K562 (cell line): ENCODE results near the gene VASH1. TPM values are rescaled to one million over a fixed set of nuclear protein-coding genes. Genes with fewer than 3 reads are reported as not detected.

Experiments used
- ATAC-seq: fragments of 200-7000 bp; cut with Tn5 transposase; 3 replicates; pipeline ENCODE4 v1.9.1; 2020; ENCODE audit warnings: moderate library complexity
- BruUV-seq: library from RNA; stranded (reverse); fragments of 400-500 nt; replicated peaks from 2 replicates; lab custom pipeline; 2021; lab: Mats Ljungman, UMichigan
- CTCF ChIA-PET: fragments of 300-600 bp; formaldehyde crosslinking; extraction: SDS; loops from one replicate; lab custom pipeline; 2021; ENCODE audit warnings: low intra/inter-chr PET ratio; lab: Yijun Ruan, JAX
- POLR2A ChIA-PET: fragments of 300-600, 350-650 bp; sonication (Branson Sonifier 250); formaldehyde crosslinking; extraction: SDS; loops from one replicate; lab custom pipeline; 2021; ENCODE audit warnings: antibody characterized with exemption, inconsistent platforms; lab: Yijun Ruan, JAX
- DNase-seq, 4 experiments: peaks; one replicate each; pipeline versions ENCODE4 v3.0.0 to v3.0.0-alpha.2; 2011 to 2018; ENCODE audit warnings: low spot score in 3 of 4, mixed read lengths in 3 of 4; ENCODE audit errors: extremely low read depth in 1 of 4
- FAIRE-seq: peaks from 2 replicates; lab custom pipeline; 2011; peaks lifted over from hg19 to GRCh38; lab: Jason Lieb, UNC
- H2AFZ ChIP-seq: 2 replicates; pipeline ENCODE4 v1.6.0; 2011; ENCODE audit warnings: low read depth, low read length, control low read depth, inconsistent platforms
- H3K27ac ChIP-seq: fragments of 200-600 bp; 3 replicates; pipeline ENCODE4 v1.8.0; 2011; ENCODE audit warnings: low read depth, mild to moderate bottlenecking, control low read depth, inconsistent platforms, low read length, moderate library complexity, mixed read lengths; ENCODE audit errors: extremely low read depth
- H3K27me3 ChIP-seq, 2 experiments: fragments of 300-600 bp in 1 of 2; 2 replicates in 1 of 2; 3 replicates in 1 of 2; pipeline versions ENCODE4 v1.6.0 to v1.8.0; 2011; ENCODE audit warnings: inconsistent platforms in 2 of 2, low read length in 2 of 2, mild to moderate bottlenecking in 1 of 2, mixed read lengths in 1 of 2, moderate library complexity in 1 of 2; ENCODE audit not compliant: control insufficient read depth in 2 of 2, insufficient read depth in 2 of 2
- H3K36me3 ChIP-seq: fragments of 300-600 bp; 3 replicates; pipeline ENCODE4 v1.8.0; 2011; ENCODE audit warnings: mild to moderate bottlenecking, low read length, inconsistent platforms; ENCODE audit not compliant: control insufficient read depth, insufficient read depth
- H3K4me1 ChIP-seq, 2 experiments: fragments of 200-600 bp in 1 of 2; replicated peaks in 1 of 2; 2 replicates in 1 of 2; 3 replicates in 1 of 2; pipeline versions ENCODE4 v1.5.1 to v1.8.0; 2011; ENCODE audit warnings: inconsistent platforms in 2 of 2, low read length in 2 of 2, mild to moderate bottlenecking in 1 of 2, mixed read lengths in 1 of 2, moderate library complexity in 1 of 2; ENCODE audit not compliant: control insufficient read depth in 2 of 2, insufficient read depth in 2 of 2
- H3K4me2 ChIP-seq: 2 replicates; pipeline ENCODE4 v1.6.1; 2011; ENCODE audit warnings: low read length, control low read depth, inconsistent platforms, mixed read lengths; ENCODE audit not compliant: insufficient read depth
- H3K4me3 ChIP-seq: fragments of 200-600 bp; sonication (generic), shearing (Covaris generic); 2 replicates; pipeline ENCODE4 v1.5.1; 2016; ENCODE audit warnings: control low read depth, inconsistent platforms
- H3K79me2 ChIP-seq: fragments of 200-600 bp; 3 replicates; pipeline ENCODE4 v1.8.0; 2011; ENCODE audit warnings: low read length, inconsistent platforms; ENCODE audit not compliant: control insufficient read depth, insufficient read depth
- H3K9ac ChIP-seq, 2 experiments: 2 replicates each; pipeline versions ENCODE4 v1.6.0 to v1.6.1; 2011; ENCODE audit warnings: low read depth in 2 of 2, low read length in 2 of 2, control low read depth in 1 of 2, inconsistent platforms in 1 of 2, mild to moderate bottlenecking in 1 of 2, mixed read lengths in 1 of 2; ENCODE audit not compliant: insufficient read depth in 1 of 2
- H3K9me1 ChIP-seq: one replicate; pipeline ENCODE4 v1.6.0; 2011; ENCODE audit warnings: inconsistent platforms, mild to moderate bottlenecking, low read length, moderate library complexity; ENCODE audit not compliant: control insufficient read depth, insufficient read depth
- H3K9me3 ChIP-seq: replicated peaks from 2 replicates; pipeline ENCODE4 v1.5.1; 2011; ENCODE audit warnings: low read depth, low read length, inconsistent platforms; ENCODE audit not compliant: control insufficient read depth, insufficient read depth
- H4K20me1 ChIP-seq: replicated peaks from 2 replicates; pipeline ENCODE4 v1.6.1; 2011; ENCODE audit warnings: low read length, inconsistent platforms, mixed read lengths; ENCODE audit not compliant: control insufficient read depth, insufficient read depth
- HLTF ChIP-seq: fragments of 450-650 bp; IDR thresholded peaks from 2 replicates; pipeline ENCODE4 v1.6.1; 2016
- IFI16 ChIP-seq: fragments of 250-450 bp; sonication (Bioruptor Pico); IDR thresholded peaks from 2 replicates; pipeline ENCODE4 v2.1.2; 2022; ENCODE audit warnings: mild to moderate bottlenecking, inconsistent platforms
- NR2F6 ChIP-seq: fragments of 450-650 bp; formaldehyde crosslinking; IDR thresholded peaks from 2 replicates; pipeline ENCODE4 v1.4.0; 2020; ENCODE audit warnings: mild to moderate bottlenecking
- PHF21A ChIP-seq: fragments of 450-650 bp; IDR thresholded peaks from 2 replicates; pipeline ENCODE4 v1.6.1; 2017; ENCODE audit warnings: low read depth, borderline replicate concordance
- PRMT5 ChIP-seq: sonication (generic); formaldehyde crosslinking; IDR thresholded peaks from 2 replicates; pipeline ENCODE4 v1.5.0; 2020; ENCODE audit warnings: missing genetic modification reagents
- RCOR1 ChIP-seq, 2 experiments: IDR thresholded peaks; 2 replicates each; pipeline ENCODE4 v1.6.1; 2012; ENCODE audit warnings: low read depth in 2 of 2, low read length in 2 of 2, borderline replicate concordance in 1 of 2, improper control_type of control experiment in 1 of 2
- SRF ChIP-seq, 2 experiments: fragments of 250-450, 450-650 bp in 1 of 2; sonication (Bioruptor Pico) in 1 of 2; sonication (generic) in 1 of 2; formaldehyde crosslinking; IDR thresholded peaks; 2 replicates each; pipeline versions ENCODE4 v1.5.0 to v1.5.1; 2020 to 2022; ENCODE audit warnings: mild to moderate bottlenecking in 1 of 2, missing genetic modification reagents in 1 of 2
- ZNF124 ChIP-seq: sonication (generic); formaldehyde crosslinking; IDR thresholded peaks from 2 replicates; pipeline ENCODE4 v1.8.1; 2022; ENCODE audit warnings: missing genetic modification reagents
- ZNF146 ChIP-seq: IDR thresholded peaks from one replicate; pipeline ENCODE4 v1.6.1; 2018; ENCODE audit warnings: missing compliant biosample characterization; ENCODE audit not compliant: unreplicated experiment
- ZNF311 ChIP-seq: fragments of 250-450 bp; sonication (Bioruptor Pico); IDR thresholded peaks from 2 replicates; pipeline ENCODE4 v1.4.0; 2020; ENCODE audit warnings: mild to moderate bottlenecking, moderate library complexity
- ZNF561 ChIP-seq: fragments of 450-650 bp; formaldehyde crosslinking; conservative IDR thresholded peaks from 2 replicates; pipeline ENCODE4 v1.4.0; 2020; ENCODE audit warnings: mild to moderate bottlenecking, moderate library complexity
- WGBS: fragments of 100-300 bp; shearing (Covaris generic); methylation state at CpG from one replicate; pipeline ENCODE4 v1.1.6; 2016; ENCODE audit warnings: low coverage, mixed read lengths; ENCODE audit not compliant: insufficient coverage; ENCODE audit errors: missing lambda C conversion rate; 5-methylcytosine and 5-hydroxymethylcytosine counted together
- in situ Hi-C: fragments of 300-500 bp; cut with MboI; formaldehyde crosslinking; loops from 4 replicates; pipeline ENCODE4 v1.15.0; 2018; ENCODE audit warnings: inconsistent platforms, mixed read lengths
- intact Hi-C: fragments of 100-400 bp; cut with micrococcal nuclease; formaldehyde crosslinking; loops from 2 replicates; pipeline ENCODE4 v1.14.2; 2022
- polyA plus RNA-seq, 8 experiments: library from polyadenylated mRNA; depleted of rRNA in 4 of 8; stranded (reverse) in 5 of 8; unstranded in 3 of 8; fragments of >200 nt; fragmentation: Nextera tagmentation in 2 of 8; fragmentation: Illumina TruSeq in 1 of 8; extraction: Ambion mirVana in 2 of 8; extraction: Trizol in 1 of 8; gene quantifications; 2 replicates each; pipeline versions ENCODE4 v1.2.1 to v1.2.3, GENCODE V29; 2011 to 2014; ENCODE audit warnings: inconsistent platforms in 1 of 8, missing spikeins in 1 of 8
- total RNA-seq, 7 experiments: library from RNA; depleted of rRNA in 6 of 7; stranded (reverse); fragments of >200 nt in 6 of 7; fragmentation: Illumina TruSeq in 2 of 7; extraction: Trizol in 2 of 7; gene quantifications; 2 replicates each; pipeline versions ENCODE4 v1.2.1 to v1.2.3, GENCODE V29; 2011 to 2021; ENCODE audit warnings: low replicate concordance in 1 of 7
- TF ChIP-seq, protein P1 (sequence below): sonication (generic); formaldehyde crosslinking; IDR thresholded peaks from 2 replicates; pipeline ENCODE4 v1.8.1; 2023; ENCODE audit warnings: mild to moderate bottlenecking, missing genetic modification reagents
- TF ChIP-seq, protein P2 (sequence below), 2 experiments: fragments of 450-650 bp; IDR thresholded peaks; 2 replicates each; pipeline ENCODE4 v1.6.1; 2016

The VASH1 gene
- total and polyA plus RNA-seq, 9 of the 15 experiments (the other 6 are each of a cell fraction or from before 2014, with no cell fraction given): 0.01 to 0.43 (median 0.13) TPM; not detected in 1

DNA sequence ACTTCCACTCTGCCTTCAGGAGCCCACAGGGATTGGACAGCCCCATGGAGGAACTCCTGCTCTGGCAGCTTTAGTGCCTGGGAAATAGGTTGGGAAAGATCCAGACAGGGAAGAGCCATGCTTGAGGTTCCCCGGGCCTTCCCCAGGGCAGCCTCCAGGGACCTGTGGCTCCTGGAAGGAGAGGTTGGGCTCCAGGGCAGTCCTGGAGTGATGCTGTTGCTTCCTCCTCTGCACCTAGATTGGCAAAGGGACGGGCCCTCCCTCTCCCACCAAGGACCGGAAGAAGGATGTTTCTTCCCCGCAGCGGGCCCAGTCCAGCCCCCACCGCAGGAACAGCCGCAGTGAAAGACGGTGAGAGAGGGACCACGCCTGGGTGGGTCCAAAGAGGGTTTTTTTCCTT, 16.5 kb downstream of the VASH1 start (continued):
- TF ChIP-seq ZNF124 (CRISPR knock-in tag) (no peak), SRF (CRISPR knock-in tag; IDR thresholded peaks at IDR 0.05) (no peak), HLTF (no peak)
- TF ChIP-seq, protein P1, sequence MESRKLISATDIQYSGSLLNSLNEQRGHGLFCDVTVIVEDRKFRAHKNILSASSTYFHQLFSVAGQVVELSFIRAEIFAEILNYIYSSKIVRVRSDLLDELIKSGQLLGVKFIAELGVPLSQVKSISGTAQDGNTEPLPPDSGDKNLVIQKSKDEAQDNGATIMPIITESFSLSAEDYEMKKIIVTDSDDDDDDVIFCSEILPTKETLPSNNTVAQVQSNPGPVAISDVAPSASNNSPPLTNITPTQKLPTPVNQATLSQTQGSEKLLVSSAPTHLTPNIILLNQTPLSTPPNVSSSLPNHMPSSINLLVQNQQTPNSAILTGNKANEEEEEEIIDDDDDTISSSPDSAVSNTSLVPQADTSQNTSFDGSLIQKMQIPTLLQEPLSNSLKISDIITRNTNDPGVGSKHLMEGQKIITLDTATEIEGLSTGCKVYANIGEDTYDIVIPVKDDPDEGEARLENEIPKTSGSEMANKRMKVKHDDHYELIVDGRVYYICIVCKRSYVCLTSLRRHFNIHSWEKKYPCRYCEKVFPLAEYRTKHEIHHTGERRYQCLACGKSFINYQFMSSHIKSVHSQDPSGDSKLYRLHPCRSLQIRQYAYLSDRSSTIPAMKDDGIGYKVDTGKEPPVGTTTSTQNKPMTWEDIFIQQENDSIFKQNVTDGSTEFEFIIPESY: no peak
- TF ChIP-seq, protein P2, sequence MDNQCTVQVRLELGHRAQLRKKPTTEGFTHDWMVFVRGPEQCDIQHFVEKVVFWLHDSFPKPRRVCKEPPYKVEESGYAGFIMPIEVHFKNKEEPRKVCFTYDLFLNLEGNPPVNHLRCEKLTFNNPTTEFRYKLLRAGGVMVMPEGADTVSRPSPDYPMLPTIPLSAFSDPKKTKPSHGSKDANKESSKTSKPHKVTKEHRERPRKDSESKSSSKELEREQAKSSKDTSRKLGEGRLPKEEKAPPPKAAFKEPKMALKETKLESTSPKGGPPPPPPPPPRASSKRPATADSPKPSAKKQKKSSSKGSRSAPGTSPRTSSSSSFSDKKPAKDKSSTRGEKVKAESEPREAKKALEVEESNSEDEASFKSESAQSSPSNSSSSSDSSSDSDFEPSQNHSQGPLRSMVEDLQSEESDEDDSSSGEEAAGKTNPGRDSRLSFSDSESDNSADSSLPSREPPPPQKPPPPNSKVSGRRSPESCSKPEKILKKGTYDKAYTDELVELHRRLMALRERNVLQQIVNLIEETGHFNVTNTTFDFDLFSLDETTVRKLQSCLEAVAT (IDR thresholded peaks at IDR 0.05): no peak

DNA sequence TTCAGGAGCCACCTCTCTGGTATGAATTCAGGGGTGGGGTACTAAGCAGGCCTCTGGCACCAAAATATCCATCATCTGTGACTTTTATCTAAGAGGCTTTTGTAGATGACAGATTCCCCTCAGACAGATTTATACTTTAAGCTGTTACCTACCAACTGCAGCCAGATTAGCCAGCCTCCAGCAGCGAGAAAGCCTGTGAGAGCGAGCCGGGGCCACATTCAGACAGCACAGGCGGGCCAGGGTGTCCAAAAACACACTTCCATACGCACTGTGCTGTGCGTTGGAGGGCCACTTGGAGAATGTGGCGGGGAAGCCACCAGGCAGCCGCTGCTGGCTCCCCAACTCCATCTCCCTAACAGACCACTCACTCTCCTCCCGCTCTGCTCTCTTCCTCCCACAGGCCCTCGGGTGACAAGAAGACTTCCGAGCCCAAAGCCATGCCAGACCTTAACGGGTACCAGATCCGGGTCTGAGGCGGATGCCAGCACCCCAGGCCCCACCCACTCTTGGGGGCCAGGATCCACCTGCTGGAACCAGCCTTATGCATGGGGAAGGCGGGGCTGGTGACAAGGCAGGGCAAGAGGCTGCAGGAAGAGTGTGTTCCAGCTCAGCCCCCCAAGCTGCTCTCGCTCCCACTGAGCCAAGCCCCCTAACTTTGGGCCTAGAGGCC, 17.4 kb downstream of the VASH1 start:
- no peak for ATAC-seq
- 67% methylated on average over 9 of the region's 16 CpGs for WGBS
- H4K20me1 ChIP-seq: no peaks in the 10 kb centered on the region
- no peak overlapping the region for H2AFZ ChIP-seq
- H3K9me3 ChIP-seq: no peaks in the 10 kb centered on the region
- no peaks in the 10 kb centered on the region for H3K27me3 ChIP-seq
- no peak overlapping the region for H3K4me3 ChIP-seq
- no peaks in the 10 kb centered on the region for H3K79me2 ChIP-seq
- H3K9me1 ChIP-seq: peaks cover 4% of the 10 kb centered on the region
- no peak for DNase-seq
- intact Hi-C loops: no loop called here
- FAIRE-seq: no peak
- POLR2A ChIA-PET: no interaction called here
- no peak overlapping the region for H3K27ac ChIP-seq
- BruUV-seq: no TSS peak
- in situ Hi-C loops: no loop called here
- H3K4me2 ChIP-seq: no peak overlapping the region
- peaks cover 5% of the 10 kb centered on the region; the same call in 2 of the 3 replicates for H3K36me3 ChIP-seq
- TF ChIP-seq ZNF561: no peak
- TF ChIP-seq IFI16 (CRISPR knock-in tag): no peak
- TF ChIP-seq PHF21A: no peak
- TF ChIP-seq NR2F6 (CRISPR knock-in tag): no peak
- no peak for TF ChIP-seq PRMT5 (CRISPR knock-in tag)
- no peak for TF ChIP-seq RCOR1 (IDR thresholded peaks at IDR 0.05; ENCODE audit: borderline replicate concordance in 1 of 2, low read depth in 2 of 2, low read length in 2 of 2)
- no peak for TF ChIP-seq ZNF146
- no peak for TF ChIP-seq ZNF311 (CRISPR knock-in tag)
- CTCF ChIA-PET: no interaction called here
- H3K9ac ChIP-seq: no peak overlapping the region; a peak in 1 of 4 replicates
- H3K4me1 ChIP-seq: peaks cover 24 to 42% of the 10 kb centered on the region in 2 experiments
